ENCODE results near the gene C6orf132. TPM values are rescaled to one million over a fixed set of nuclear protein-coding genes. Genes with fewer than 3 reads are reported as not detected.

C6orf132 gene
- total and polyA plus RNA-seq, 2 donors from 2014 or later = 5.6 to 42.7 TPM

- FAIRE-seq = no peak
- H3K27me3 ChIP-seq (ENCODE audit: control insufficient read depth, insufficient read depth, low read length) = no peaks in the 10 kb centered on the region
- no peak overlapping the region for H3K27ac ChIP-seq (ENCODE audit: low read depth in 2 of 2, low read length in 2 of 2)
- H3K4me3 ChIP-seq (ENCODE audit: low read length in 3 of 3) = no peak overlapping the region
- no peaks in the 10 kb centered on the region for H3K9me3 ChIP-seq (ENCODE audit: control insufficient read depth in 2 of 3, insufficient read depth in 1 of 3, low read length in 3 of 3)
- no peak for TF ChIP-seq CTCF (IDR thresholded peaks at IDR 0.05; ENCODE audit: borderline replicate concordance, extremely low read depth, insufficient read depth)
- H3K4me1 ChIP-seq (ENCODE audit: control insufficient read depth in 2 of 3, insufficient read depth in 2 of 3, low read depth in 1 of 3, low read length in 3 of 3) = peaks cover 2 to 16% (median 16%) of the 10 kb centered on the region in 3 donors
- no peaks in the 10 kb centered on the region for H3K36me3 ChIP-seq (ENCODE audit: control insufficient read depth in 2 of 3, insufficient read depth in 3 of 3, low read length in 3 of 3)
- intact Hi-C loops (cut with DNase I) = no loop called here
- no peak overlapping the region for H3K9ac ChIP-seq (ENCODE audit: low read length in 3 of 3)
- DNase-seq = no peak
Measured at GRCh38 chr6:42138630-42139619, 3.5 kb downstream of the C6orf132 start.

- FAIRE-seq (no peak), DNase-seq (no peak)
- TF ChIP-seq CTCF (IDR thresholded peaks at IDR 0.05; ENCODE audit: borderline replicate concordance, extremely low read depth, insufficient read depth) = no peak
- no peak overlapping the region for H3K9ac ChIP-seq (ENCODE audit: low read length in 3 of 3)
- no peaks in the 10 kb centered on the region for H3K27me3 ChIP-seq (ENCODE audit: control insufficient read depth, insufficient read depth, low read length)
- H3K36me3 ChIP-seq (ENCODE audit: control insufficient read depth in 2 of 3, insufficient read depth in 3 of 3, low read length in 3 of 3) = no peaks in the 10 kb centered on the region
- no peak overlapping the region for H3K4me3 ChIP-seq (ENCODE audit: low read length in 3 of 3)
- intact Hi-C loops (cut with DNase I) = no loop called here
- H3K4me1 ChIP-seq (ENCODE audit: control insufficient read depth in 2 of 3, insufficient read depth in 2 of 3, low read depth in 1 of 3, low read length in 3 of 3) = peaks cover 2 to 16% (median 16%) of the 10 kb centered on the region in 3 donors
- no peaks in the 10 kb centered on the region for H3K9me3 ChIP-seq (ENCODE audit: control insufficient read depth in 2 of 3, insufficient read depth in 1 of 3, low read length in 3 of 3)
- no peak overlapping the region for H3K27ac ChIP-seq (ENCODE audit: low read depth in 2 of 2, low read length in 2 of 2)
Measured at GRCh38 chr6:42138190-42138589, 4.2 kb downstream of the C6orf132 start.

- Histone ChIP-seq H3K36me3 (ENCODE audit: control insufficient read depth in 2 of 3, insufficient read depth in 3 of 3, low read length in 3 of 3) (no peaks in the 10 kb centered on the region), H3K27me3 (ENCODE audit: control insufficient read depth, insufficient read depth, low read length) (no peaks in the 10 kb centered on the region), H3K4me1 (ENCODE audit: control insufficient read depth in 2 of 3, insufficient read depth in 2 of 3, low read depth in 1 of 3, low read length in 3 of 3) (peaks cover 2 to 16% (median 12%) of the 10 kb centered on the region in 3 donors), H3K9ac (ENCODE audit: low read length in 3 of 3) (no peak overlapping the region), H3K27ac (ENCODE audit: low read depth in 2 of 2, low read length in 2 of 2) (no peak overlapping the region), H3K4me3 (ENCODE audit: low read length in 3 of 3) (no peak overlapping the region), H3K9me3 (ENCODE audit: control insufficient read depth in 2 of 3, insufficient read depth in 1 of 3, low read length in 3 of 3) (no peaks in the 10 kb centered on the region)
- intact Hi-C loops (cut with DNase I) = no loop called here
- DNase-seq = no peak
- no peak for FAIRE-seq
- no peak for TF ChIP-seq CTCF (IDR thresholded peaks at IDR 0.05; ENCODE audit: borderline replicate concordance, extremely low read depth, insufficient read depth)
Measured at GRCh38 chr6:42137194-42137753, 5.1 kb downstream of the C6orf132 start.
